B cell (primary cell): ENCODE data around the gene MRPL17.

Experiments used
- EZH2 ChIP-seq: IDR thresholded peaks from 2 replicates; pipeline ENCODE4 v1.6.1; 2012; ENCODE audit warnings: borderline replicate concordance, low read depth, mild to moderate bottlenecking, moderate library complexity, low read length; ENCODE audit not compliant: insufficient read depth, poor library complexity, severe bottlenecking
- TF ChIP-seq, protein P1 (sequence below): fragments of 200-600 bp; IDR thresholded peaks from one replicate; pipeline ENCODE4 v1.8.0; 2022; ENCODE audit warnings: antibody characterized with exemption, mild to moderate bottlenecking

DNA sequence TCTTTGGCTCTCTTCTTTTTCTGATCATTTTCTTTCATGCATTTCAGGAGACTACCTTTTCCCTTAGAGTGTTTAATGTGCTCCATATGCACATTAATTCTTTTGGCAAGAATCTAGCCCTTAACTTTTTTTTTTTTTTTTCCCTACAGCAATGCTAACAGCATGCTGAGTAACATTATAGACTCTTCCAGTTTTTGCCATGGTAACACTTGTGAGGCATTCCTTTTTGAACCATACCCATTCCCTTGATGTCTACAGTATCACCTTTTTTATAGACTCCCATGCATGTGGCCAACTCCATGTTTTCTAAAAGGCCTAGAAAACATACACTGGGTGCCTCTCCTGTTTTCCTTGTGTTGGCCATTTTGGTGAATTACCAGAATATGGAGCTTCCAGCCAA is 2.9 kb upstream of the MRPL17 start:
- no peak for TF ChIP-seq EZH2
- TF ChIP-seq, protein P1, sequence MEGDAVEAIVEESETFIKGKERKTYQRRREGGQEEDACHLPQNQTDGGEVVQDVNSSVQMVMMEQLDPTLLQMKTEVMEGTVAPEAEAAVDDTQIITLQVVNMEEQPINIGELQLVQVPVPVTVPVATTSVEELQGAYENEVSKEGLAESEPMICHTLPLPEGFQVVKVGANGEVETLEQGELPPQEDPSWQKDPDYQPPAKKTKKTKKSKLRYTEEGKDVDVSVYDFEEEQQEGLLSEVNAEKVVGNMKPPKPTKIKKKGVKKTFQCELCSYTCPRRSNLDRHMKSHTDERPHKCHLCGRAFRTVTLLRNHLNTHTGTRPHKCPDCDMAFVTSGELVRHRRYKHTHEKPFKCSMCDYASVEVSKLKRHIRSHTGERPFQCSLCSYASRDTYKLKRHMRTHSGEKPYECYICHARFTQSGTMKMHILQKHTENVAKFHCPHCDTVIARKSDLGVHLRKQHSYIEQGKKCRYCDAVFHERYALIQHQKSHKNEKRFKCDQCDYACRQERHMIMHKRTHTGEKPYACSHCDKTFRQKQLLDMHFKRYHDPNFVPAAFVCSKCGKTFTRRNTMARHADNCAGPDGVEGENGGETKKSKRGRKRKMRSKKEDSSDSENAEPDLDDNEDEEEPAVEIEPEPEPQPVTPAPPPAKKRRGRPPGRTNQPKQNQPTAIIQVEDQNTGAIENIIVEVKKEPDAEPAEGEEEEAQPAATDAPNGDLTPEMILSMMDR, result no peak
